GM12865 (cell line): ENCODE results near the gene DIP2C.
"Not testable (repeated sequence)": the region's sequence is repeated elsewhere in the genome, so short reads cannot be mapped to it uniquely, and the experiment has no call there.

Experiments used
- DNase-seq: peaks from one replicate; pipeline ENCODE4 v3.0.0; 2010; ENCODE audit warnings: low read depth
- H3K4me3 ChIP-seq: 2 replicates; pipeline ENCODE4 v1.5.1; 2011; ENCODE audit warnings: mild to moderate bottlenecking, low read depth, low read length, control low read depth
- CTCF ChIP-seq: IDR thresholded peaks from 2 replicates; pipeline ENCODE4 v1.5.1; 2011; ENCODE audit warnings: low read length, control low read depth, low read depth, inconsistent platforms; ENCODE audit not compliant: insufficient read depth; ENCODE audit errors: missing control alignments

DIP2C gene

DNA sequence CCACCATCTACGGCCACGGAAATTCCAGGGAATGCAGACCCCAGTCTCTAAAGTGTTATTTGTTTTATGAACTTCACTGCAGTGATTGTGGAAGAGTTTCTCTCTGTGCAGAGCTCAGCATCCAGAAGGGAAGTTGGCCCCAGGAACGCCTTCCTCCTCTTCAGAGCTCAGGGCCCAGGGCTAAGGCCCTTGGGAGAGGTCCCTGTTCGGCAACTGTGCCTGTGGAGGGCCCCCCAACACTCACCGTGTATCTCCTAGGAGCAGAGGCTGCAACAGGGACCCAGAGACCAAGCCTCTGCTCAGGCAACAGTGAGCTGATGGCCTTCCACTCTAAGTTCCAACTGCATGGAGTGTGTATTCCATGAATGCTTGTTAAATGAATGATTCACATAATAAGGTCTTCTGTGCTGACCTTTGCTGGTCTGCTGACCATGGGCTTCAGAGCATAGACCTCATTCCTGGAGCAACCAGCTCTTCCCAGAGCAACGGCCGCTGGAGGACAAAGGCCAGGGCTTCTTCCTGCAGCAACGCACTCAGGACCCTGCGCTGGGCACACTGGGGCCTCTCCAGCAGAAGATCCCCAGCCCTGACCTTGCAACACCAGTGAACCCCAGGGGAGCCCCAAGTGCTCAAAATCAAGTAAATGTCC is 7.7 kb downstream of the DIP2C start:
- DNase-seq = no peak
- no peak overlapping the region for H3K4me3 ChIP-seq
- no peak for TF ChIP-seq CTCF

GRCh38 chr10:680745-681144 is 8.7 kb downstream of the DIP2C start:
- DNase-seq = no peak
- TF ChIP-seq CTCF = no peak
- H3K4me3 ChIP-seq = no peak overlapping the region

GRCh38 chr10:680146-680545 is 9.3 kb downstream of the DIP2C start:
- no peak overlapping the region for H3K4me3 ChIP-seq
- DNase-seq = no peak
- no peak for TF ChIP-seq CTCF

DNA sequence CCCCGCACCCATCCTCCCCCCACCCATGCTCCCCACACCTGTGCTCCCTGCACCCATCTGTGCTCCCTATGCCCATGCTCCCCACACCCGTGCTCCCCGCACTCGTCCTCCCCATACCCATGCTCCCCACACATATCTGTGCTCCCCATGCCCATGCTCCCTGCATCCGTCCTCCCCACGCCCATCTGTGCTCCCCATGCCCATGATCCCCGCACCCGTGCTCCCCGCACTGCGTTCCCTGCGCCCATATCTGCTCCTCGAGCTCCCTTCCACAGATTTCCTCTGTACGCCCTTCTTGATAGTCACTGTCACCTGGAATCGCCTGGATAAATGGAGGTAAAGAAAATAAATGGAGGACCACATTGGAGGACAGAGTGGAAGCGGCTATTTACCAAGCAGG is 9.9 kb downstream of the DIP2C start:
- DNase-seq = no peak
- no peak for TF ChIP-seq CTCF
- H3K4me3 ChIP-seq = no peak overlapping the region

- H3K4me3 ChIP-seq, DNase-seq: not testable (repeated sequence)
These were observed 10.8 kb downstream of the DIP2C start for GRCh38 chr10:678662-679005.

- no peak overlapping the region for H3K4me3 ChIP-seq
- TF ChIP-seq CTCF = no peak
- peak; percentile 18 for DNase-seq
These were observed 11.5 kb downstream of the DIP2C start for GRCh38 chr10:677750-678661.

- DNase-seq = no peak
- no peak for TF ChIP-seq CTCF
- no peak overlapping the region for H3K4me3 ChIP-seq
These were observed 12.4 kb downstream of the DIP2C start for GRCh38 chr10:677038-677437.
